HuH-7 (cell line): ENCODE data around the gene PNLIPRP2.

Experiments used
- DNase-seq: peaks from one replicate; pipeline ENCODE4 v3.0.0; 2011; ENCODE audit warnings: low spot score

The PNLIPRP2 gene

GRCh38 chr10:116655568-116655967 lies 34.8 kb downstream of the PNLIPRP2 start:
- DNase-seq = no peak

GRCh38 chr10:116656044-116656443 lies 35.3 kb downstream of the PNLIPRP2 start:
- DNase-seq = no peak

DNA sequence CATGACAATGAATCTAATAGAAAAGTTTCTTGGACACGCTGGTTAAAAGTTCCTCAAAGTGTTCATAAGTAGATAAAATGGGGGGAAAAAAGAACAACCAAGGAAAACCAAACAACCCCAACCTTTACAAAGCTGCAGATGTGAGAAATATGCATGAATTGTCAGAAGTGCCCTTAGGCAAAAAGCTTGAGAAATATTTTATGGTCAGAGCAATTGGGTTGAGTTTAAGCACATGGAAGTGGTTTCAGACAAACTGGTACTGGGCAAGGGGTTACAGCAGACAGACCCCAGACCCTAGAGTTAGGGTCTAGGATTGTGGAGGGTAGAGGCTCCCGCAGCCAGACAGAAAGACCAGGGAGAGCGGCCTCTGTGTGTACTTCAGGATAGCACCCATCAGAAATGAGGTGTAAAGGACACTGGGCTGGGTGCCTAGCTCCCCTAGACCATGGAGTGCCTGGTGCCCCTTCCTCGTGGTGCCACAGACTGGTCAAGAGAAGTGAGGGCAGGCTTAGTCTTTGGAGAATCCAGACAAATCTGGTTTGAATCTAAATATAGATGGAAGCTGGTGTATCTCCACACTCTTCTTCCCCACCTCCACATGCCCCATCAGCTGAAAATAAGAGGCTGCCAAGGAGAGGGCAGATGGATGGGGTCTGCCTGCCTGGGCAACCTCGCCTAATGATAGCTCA lies 37.3 kb downstream of the PNLIPRP2 start:
- no peak for DNase-seq

DNA sequence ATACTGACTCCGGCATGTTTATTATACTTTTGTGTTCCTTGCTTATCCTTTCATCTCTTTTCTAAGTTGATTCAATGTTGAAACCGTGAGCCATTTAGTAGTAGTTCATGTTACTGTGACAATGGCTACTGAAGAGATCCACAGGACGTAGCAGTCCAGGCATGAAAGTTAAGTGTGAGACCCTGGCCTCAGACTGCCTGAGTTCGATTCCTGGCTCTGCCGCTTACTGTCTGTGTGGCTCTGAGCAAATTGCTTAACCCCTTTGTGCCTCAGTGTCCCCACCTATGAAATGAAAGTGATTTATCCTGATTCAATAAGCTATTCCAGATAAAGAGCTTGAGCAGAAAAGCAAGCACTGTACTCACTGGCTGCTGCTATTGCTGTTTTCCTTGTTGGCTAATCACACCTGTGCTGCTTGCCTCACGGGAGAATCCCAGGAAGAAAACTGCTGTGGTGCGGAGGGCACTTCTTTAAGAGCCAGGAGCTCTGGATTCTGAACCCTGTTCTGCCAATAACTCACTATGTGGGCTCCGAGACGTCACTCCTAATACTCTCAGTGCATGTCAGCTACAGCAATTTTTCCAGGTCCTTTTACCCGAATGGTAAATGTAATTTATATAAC lies 38.4 kb downstream of the PNLIPRP2 start:
- DNase-seq = no peak

DNA sequence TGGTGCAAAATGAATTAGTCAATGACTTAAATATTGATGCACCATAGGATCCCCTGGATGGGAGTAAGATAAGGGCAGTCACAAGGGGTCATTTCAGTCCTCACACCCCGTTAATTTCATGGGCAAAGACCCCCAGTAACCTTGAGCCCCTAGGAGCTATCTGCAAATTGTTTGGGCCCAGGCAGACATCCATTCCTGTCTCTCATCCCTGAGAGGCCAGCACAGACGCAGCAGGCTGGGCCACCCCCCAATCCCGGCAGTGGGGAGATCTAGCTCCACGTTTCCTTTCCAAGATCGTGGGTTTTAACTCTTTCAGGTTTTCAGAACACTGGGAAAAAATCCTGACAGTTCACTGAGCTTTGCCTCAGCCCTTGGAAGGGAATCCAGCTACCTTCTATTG lies 40.1 kb downstream of the PNLIPRP2 start:
- no peak for DNase-seq

- DNase-seq = no peak
Observed at GRCh38 chr10:116663342-116663741, 42.6 kb downstream of the PNLIPRP2 start.

DNA sequence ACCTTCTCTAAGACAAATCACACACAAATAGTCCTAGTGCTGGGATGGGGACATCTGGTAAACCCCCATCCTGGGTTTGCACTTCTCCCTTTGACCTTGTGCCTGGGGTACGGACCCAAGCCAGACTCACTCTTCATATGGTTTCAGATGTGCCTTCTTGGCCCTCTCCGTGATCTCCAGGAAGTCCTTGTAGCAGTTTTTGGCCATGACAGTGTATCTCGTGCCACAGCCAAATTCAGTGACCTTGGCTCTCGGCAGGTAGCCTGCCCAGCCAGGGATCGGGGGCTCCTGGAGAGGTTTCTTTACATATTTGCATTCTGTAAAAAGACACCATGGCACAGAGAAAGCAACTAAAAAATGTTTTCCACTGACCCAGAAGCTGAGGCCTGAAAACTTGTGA lies 43.9 kb downstream of the PNLIPRP2 start:
- DNase-seq = no peak

DNA sequence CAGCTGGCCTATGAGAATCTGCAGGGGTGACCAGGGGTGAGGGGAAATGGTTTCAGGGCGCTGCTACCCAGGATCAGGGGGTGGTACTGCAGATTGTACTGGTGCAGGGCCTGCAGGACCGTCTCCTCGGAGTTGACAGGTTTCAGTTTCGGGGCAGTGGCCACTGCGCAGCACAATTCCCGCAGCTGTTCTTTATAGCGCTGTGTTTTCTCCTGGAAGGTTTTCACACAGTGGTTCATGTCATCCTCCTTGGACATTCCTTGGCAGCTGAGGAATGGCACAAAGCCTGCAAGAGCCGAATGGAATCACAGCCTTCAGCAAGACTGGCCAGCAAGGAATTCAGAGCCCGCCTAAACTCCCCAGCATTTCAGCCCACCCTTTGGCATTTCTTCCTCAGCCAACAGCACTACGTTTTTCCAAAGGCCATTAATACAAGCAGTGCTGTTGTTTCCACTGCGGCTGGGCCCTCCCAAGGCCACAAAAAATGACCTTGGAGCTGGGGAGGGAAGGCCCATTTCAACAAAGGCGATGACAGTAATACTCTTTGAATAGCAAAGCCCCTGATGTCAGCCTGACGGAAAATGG lies 44.9 kb downstream of the PNLIPRP2 start:
- no peak for DNase-seq

DNA sequence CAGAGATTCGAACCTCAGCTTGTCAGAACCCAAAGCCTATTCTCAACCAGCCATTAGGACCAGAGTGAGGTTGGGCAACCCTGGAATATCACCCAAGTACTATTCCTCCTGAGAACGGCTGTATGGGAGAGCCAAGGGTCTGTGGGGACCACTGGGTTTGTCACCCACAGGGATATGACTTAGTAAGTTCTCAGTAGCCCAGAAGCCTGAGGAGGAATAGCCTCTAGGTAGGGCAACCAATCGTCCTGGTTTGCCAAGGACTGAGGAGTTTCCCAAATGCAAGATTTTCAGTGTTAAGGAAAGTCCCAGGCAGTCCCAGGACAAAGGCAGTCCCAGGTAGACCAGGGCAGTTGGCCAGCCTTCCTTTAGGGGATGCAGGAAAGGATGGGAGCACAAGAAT lies 46.7 kb downstream of the PNLIPRP2 start:
- no peak for DNase-seq

- DNase-seq = no peak
Observed at GRCh38 chr10:116668018-116668417, 47.3 kb downstream of the PNLIPRP2 start.

DNA sequence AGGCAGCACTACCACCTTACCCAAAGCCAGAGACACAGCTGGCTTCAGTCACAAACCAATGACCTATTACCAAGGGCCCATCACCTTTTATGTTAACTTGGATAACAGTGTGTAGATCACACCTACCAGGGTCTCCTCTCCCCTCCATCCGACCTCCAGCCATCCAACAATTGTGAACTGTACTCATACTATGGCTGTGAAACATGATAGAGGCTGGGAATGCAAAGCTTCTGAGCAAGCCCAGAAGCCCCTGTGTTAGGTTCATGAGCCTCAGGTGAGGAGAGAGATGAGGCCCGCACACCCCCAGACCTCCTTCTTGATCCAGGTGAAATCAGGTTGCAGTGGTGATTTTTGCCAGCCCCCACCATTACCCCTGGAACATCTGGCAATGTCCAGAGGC lies 47.7 kb downstream of the PNLIPRP2 start:
- no peak for DNase-seq

GRCh38 chr10:116669080-116669479 lies 48.3 kb downstream of the PNLIPRP2 start:
- no peak for DNase-seq

- DNase-seq = no peak
Observed at GRCh38 chr10:116669832-116670644, 49.3 kb downstream of the PNLIPRP2 start.

GRCh38 chr10:116670706-116671105 lies 50.0 kb downstream of the PNLIPRP2 start:
- no peak for DNase-seq

DNA sequence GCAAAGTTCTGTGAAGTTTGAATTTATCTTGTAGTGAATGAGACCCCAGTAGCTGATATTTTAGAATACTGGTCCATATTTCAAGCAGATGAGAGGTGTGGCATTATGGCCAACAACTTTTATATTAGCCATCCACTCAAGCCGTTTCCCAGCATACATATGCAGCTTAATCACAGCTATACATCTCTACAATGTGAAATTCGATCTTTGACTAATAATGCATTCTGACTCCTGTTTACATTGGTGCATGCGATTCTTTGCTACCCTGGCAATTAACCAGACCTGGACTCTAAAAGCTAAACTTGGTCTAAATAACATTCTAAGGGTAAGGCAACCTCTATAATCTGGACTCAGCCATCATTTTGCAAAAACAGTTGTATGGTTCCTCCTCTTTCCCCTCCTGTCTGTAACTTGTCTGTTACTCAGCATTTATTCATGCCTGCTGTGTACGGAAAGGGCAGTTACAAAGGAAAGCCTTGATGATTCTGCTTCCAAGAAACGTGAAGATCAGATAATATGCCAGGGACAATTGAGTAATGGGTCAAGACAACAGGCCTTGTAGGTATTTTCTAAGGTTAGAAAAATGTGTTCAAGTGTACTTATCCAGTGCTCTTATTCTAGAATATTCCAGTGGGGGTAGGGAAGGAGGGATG lies 50.6 kb downstream of the PNLIPRP2 start:
- no peak for DNase-seq

DNA sequence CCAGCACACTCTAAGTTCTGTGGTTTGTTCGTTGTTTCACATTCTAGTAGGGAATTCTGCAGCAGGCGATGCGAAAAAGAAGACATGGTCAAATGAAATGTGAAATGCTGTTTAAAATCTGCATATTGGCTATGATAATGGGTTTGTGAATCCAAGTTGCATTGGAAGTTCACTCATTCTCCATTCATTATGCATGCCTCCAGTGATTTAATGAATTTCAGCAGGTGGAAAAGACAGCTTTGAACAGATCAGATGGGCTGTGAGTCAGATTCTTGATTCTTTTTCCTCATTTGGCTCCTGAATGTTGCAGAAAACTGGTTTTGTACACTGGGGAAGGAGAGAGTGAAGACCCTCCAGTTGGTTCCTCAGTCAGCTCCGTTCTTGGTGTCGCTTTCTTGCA lies 52.1 kb downstream of the PNLIPRP2 start:
- DNase-seq = no peak

DNA sequence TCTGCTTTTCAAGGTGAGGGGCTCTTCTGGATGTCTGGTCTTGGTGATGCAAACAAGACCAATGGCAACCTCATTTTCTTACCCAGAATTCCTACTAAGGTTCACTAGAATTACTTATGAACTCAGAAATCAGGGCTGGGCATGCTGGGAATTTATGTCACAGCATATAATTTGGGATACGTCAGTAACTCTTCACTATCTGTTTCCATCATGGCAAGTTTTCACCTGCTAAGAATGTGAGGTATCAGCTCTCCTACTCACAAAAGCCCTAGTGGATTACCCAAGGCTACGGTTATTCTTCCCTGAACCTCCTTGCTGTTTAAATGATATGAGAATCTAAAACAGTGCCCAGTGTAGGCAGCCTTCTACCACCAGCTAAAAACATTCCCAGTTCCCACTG lies 53.1 kb downstream of the PNLIPRP2 start:
- DNase-seq = no peak

GRCh38 chr10:116674901-116675423 lies 54.2 kb downstream of the PNLIPRP2 start:
- no peak for DNase-seq

- DNase-seq = no peak
Observed at GRCh38 chr10:116676118-116676517, 55.4 kb downstream of the PNLIPRP2 start.

GRCh38 chr10:116676633-116677032 lies 55.9 kb downstream of the PNLIPRP2 start:
- DNase-seq = no peak

GRCh38 chr10:116679351-116679750 lies 58.6 kb downstream of the PNLIPRP2 start:
- no peak for DNase-seq

DNA sequence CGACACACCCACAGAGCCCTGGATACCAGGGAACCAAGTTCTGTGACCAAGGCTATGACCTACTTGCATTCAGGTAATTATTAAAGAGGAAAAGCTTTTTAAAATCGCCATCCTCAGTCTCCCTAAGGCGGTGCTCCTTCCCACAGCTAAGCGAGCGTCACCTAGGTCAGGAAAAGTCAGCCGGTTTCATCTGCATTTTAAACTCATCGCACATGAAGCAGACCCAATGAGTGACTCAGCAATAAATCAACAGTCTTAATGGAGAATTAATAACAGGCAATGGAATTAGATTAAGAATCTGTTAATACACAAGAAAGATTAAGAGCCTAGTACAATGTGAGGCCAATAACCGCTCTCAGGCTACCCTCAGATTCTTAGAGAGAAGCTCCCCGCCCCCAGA lies 62.4 kb downstream of the PNLIPRP2 start:
- no peak for DNase-seq
